ENCODE data around the gene HRH1.

GRCh38 chr3:11198070-11198469 is 43.8 kb downstream of the HRH1 start:
- TF ChIP-seq, protein P1, sequence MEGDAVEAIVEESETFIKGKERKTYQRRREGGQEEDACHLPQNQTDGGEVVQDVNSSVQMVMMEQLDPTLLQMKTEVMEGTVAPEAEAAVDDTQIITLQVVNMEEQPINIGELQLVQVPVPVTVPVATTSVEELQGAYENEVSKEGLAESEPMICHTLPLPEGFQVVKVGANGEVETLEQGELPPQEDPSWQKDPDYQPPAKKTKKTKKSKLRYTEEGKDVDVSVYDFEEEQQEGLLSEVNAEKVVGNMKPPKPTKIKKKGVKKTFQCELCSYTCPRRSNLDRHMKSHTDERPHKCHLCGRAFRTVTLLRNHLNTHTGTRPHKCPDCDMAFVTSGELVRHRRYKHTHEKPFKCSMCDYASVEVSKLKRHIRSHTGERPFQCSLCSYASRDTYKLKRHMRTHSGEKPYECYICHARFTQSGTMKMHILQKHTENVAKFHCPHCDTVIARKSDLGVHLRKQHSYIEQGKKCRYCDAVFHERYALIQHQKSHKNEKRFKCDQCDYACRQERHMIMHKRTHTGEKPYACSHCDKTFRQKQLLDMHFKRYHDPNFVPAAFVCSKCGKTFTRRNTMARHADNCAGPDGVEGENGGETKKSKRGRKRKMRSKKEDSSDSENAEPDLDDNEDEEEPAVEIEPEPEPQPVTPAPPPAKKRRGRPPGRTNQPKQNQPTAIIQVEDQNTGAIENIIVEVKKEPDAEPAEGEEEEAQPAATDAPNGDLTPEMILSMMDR (IDR thresholded peaks at IDR 0.05 in 2 of 3, conservative IDR thresholded peaks at IDR 0.05 in 1 of 3; ENCODE audit: control insufficient read depth in 2 of 3, extremely low read depth in 1 of 3, insufficient read depth in 1 of 3, low read depth in 3 of 3, low read length in 3 of 3) = no peak
- TF ChIP-seq BHLHE40 (IDR thresholded peaks at IDR 0.05; ENCODE audit: borderline replicate concordance in 1 of 2, low read depth in 2 of 2, low read length in 1 of 2) = no peak
- TF ChIP-seq, protein P2, sequence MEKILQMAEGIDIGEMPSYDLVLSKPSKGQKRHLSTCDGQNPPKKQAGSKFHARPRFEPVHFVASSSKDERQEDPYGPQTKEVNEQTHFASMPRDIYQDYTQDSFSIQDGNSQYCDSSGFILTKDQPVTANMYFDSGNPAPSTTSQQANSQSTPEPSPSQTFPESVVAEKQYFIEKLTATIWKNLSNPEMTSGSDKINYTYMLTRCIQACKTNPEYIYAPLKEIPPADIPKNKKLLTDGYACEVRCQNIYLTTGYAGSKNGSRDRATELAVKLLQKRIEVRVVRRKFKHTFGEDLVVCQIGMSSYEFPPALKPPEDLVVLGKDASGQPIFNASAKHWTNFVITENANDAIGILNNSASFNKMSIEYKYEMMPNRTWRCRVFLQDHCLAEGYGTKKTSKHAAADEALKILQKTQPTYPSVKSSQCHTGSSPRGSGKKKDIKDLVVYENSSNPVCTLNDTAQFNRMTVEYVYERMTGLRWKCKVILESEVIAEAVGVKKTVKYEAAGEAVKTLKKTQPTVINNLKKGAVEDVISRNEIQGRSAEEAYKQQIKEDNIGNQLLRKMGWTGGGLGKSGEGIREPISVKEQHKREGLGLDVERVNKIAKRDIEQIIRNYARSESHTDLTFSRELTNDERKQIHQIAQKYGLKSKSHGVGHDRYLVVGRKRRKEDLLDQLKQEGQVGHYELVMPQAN (conservative IDR thresholded peaks at IDR 0.05) = no peak
